CD4-positive, alpha-beta T cell treated with Interleukin-17A for 1 hour (primary cell): ENCODE measurements around the gene C1orf226.
"Not testable (repeated sequence)": the region's sequence is repeated elsewhere in the genome, so short reads cannot be mapped to it uniquely, and the experiment has no call there.

Source experiments
- DNase-seq: peaks from one replicate; pipeline ENCODE4 v3.0.0-alpha.2; 2020

C1orf226 gene

GRCh38 chr1:162416215-162416614, 34.7 kb downstream of the C1orf226 start:
- no peak for DNase-seq

GRCh38 chr1:162416909-162417308, 35.4 kb downstream of the C1orf226 start:
- no peak for DNase-seq

- no peak for DNase-seq
Measured at GRCh38 chr1:162417650-162418049, 36.1 kb downstream of the C1orf226 start.

- DNase-seq, result not testable (repeated sequence)
Measured at GRCh38 chr1:162418584-162418983, 37.1 kb downstream of the C1orf226 start.

- DNase-seq, result not testable (repeated sequence)
Measured at GRCh38 chr1:162419450-162419931, 38.0 kb downstream of the C1orf226 start.

- no peak for DNase-seq
Measured at GRCh38 chr1:162420120-162420519, 38.6 kb downstream of the C1orf226 start.

- no peak for DNase-seq
Measured at GRCh38 chr1:162421258-162422164, 40.0 kb downstream of the C1orf226 start.

GRCh38 chr1:162422662-162423375, 41.3 kb downstream of the C1orf226 start:
- DNase-seq, result no peak

GRCh38 chr1:162430583-162430982, 49.1 kb downstream of the C1orf226 start:
- DNase-seq, result no peak

GRCh38 chr1:162432977-162433713, 51.6 kb downstream of the C1orf226 start:
- not testable (repeated sequence) for DNase-seq
